NT2/D1 (cell line): Measurements from ENCODE around the gene AFF3.

Source experiments
- DNase-seq: peaks from one replicate; pipeline ENCODE4 v3.0.0-alpha.2; 2011; ENCODE audit warnings: low read depth, low spot score
- H3K27me3 ChIP-seq: 2 replicates; pipeline ENCODE4 v1.6.0; 2011; ENCODE audit warnings: mild to moderate bottlenecking; ENCODE audit not compliant: insufficient read length, insufficient read depth
- H3K36me3 ChIP-seq: 2 replicates; pipeline ENCODE4 v1.6.1; 2011; ENCODE audit warnings: mild to moderate bottlenecking, low read length, mixed read lengths; ENCODE audit not compliant: insufficient read depth, insufficient read length
- H3K4me1 ChIP-seq: 2 replicates; pipeline ENCODE4 v1.5.1; 2011; ENCODE audit not compliant: insufficient read depth, insufficient read length
- H3K4me3 ChIP-seq: 2 replicates; pipeline ENCODE4 v1.5.1; 2011; ENCODE audit warnings: low read depth; ENCODE audit not compliant: insufficient read length
- H3K9ac ChIP-seq: 2 replicates; pipeline ENCODE4 v1.6.0; 2011; ENCODE audit warnings: low read depth; ENCODE audit not compliant: insufficient read length
- H3K9me3 ChIP-seq: 2 replicates; pipeline ENCODE4 v1.5.1; 2011; ENCODE audit warnings: mild to moderate bottlenecking, low read length; ENCODE audit not compliant: insufficient read depth
- SUZ12 ChIP-seq: IDR thresholded peaks from 2 replicates; pipeline ENCODE4 v1.6.1; 2011; ENCODE audit not compliant: insufficient read length, insufficient read depth; ENCODE audit errors: extremely low read depth
- YY1 ChIP-seq: IDR thresholded peaks from 2 replicates; pipeline ENCODE4 v1.6.1; 2011; ENCODE audit not compliant: insufficient read length, insufficient read depth
- ZNF274 ChIP-seq: IDR thresholded peaks from 2 replicates; pipeline ENCODE4 v1.6.1; 2011; ENCODE audit warnings: mild to moderate bottlenecking, low read depth, low read length

Gene AFF3

DNA sequence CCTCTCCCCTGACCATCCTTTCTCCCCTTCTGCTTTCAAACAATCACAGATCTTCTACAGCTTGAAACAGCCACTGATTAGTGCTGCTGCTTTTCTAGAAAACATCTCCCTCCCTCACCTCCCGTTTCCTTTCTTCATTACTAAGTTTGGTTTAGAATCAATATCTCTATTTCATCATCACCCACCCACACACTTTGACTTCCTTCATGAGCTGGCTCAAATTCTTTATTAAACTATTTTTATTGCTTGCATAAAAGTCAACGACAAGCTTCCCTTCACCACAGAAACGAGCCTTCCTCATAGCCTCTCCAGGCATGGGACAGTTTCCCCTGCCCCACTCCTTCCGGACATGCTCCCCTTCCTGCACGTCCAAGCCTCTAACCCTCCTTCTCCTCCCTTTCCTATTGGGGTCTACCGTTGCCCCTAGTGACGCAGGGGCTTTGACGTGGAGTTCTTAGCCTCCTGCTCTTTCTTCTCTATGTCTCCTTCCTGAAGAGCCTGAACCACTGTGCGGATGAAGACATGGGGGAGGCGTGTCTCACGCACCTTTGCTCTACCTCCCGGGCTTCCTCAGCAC, 172.0 kb downstream of the AFF3 start:
- TF ChIP-seq YY1: no peak
- no peak for TF ChIP-seq ZNF274
- TF ChIP-seq SUZ12: no peak
- H3K27me3 ChIP-seq: no peaks in the 10 kb centered on the region
- no peaks in the 10 kb centered on the region for H3K9me3 ChIP-seq
- H3K4me3 ChIP-seq: no peak overlapping the region
- no peak for DNase-seq
- H3K4me1 ChIP-seq: no peaks in the 10 kb centered on the region
- no peak overlapping the region for H3K9ac ChIP-seq
- H3K36me3 ChIP-seq: no peaks in the 10 kb centered on the region

DNA sequence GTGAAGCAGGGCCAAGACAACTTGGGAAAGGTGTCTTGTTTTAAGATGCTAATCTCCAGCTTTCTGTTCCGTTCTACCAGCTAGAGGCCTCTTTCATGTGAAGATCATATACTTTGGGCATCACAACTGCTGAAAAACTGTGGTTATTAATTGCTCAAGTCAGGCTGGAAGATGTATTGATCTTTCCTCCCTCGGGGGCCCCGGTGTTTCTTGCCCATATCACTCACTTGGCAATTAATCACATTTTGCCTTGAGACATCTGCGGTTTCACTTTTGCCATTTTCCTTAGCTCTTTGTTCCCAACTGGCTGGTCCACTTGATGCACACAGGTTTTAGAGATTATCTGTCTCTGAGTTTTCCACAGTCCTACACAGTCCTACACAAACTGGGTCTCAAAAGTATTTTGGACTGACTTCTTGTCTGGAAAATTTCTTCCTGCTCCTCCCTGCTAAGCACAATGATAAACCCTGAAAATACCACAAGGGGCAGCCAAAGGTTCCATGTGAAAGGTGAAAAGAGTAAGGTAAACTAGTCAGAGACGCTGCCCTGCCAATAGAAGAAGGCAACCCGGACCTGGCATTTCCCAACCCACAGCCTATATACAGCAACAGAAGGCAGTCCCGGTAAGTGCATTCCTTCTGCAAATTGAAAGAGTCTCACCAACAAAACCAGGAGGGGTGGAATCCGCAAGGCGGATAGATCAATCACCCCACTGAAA, 181.0 kb downstream of the AFF3 start:
- no peak for DNase-seq
- TF ChIP-seq SUZ12 (no peak), ZNF274 (no peak), YY1 (no peak)
- no peaks in the 10 kb centered on the region for H3K27me3 ChIP-seq
- no peak overlapping the region for H3K9ac ChIP-seq
- no peak overlapping the region for H3K4me3 ChIP-seq
- H3K4me1 ChIP-seq: peaks cover 3% of the 10 kb centered on the region
- 0 out of 2 replicates have a peak, but pooled peaks cover under 1% of the 10 kb centered on the region for H3K9me3 ChIP-seq
- no peaks in the 10 kb centered on the region for H3K36me3 ChIP-seq

GRCh38 chr2:99960790-99961189, 181.6 kb downstream of the AFF3 start:
- no peak overlapping the region for H3K4me3 ChIP-seq
- H3K36me3 ChIP-seq: no peaks in the 10 kb centered on the region
- TF ChIP-seq SUZ12 (no peak), YY1 (no peak), ZNF274 (no peak)

GRCh38 chr2:99960291-99960690, 182.1 kb downstream of the AFF3 start:
- Histone ChIP-seq H3K9me3 (peaks cover 4% of the 10 kb centered on the region; the same call in 1 of the 2 replicates), H3K27me3 (no peaks in the 10 kb centered on the region), H3K4me3 (no peak overlapping the region), H3K4me1 (peaks cover 3% of the 10 kb centered on the region), H3K36me3 (no peaks in the 10 kb centered on the region), H3K9ac (no peak overlapping the region)
- TF ChIP-seq ZNF274 (no peak), YY1 (no peak), SUZ12 (no peak)
- DNase-seq: no peak

More at GRCh38 chr2:99960790-99961189, 181.6 kb downstream of the AFF3 start:
- H3K4me1 ChIP-seq: peaks cover 3% of the 10 kb centered on the region
- no peak overlapping the region for H3K9ac ChIP-seq
- peaks cover 4% of the 10 kb centered on the region; the same call in 1 of the 2 replicates for H3K9me3 ChIP-seq
- no peaks in the 10 kb centered on the region for H3K27me3 ChIP-seq
- no peak for DNase-seq

DNA sequence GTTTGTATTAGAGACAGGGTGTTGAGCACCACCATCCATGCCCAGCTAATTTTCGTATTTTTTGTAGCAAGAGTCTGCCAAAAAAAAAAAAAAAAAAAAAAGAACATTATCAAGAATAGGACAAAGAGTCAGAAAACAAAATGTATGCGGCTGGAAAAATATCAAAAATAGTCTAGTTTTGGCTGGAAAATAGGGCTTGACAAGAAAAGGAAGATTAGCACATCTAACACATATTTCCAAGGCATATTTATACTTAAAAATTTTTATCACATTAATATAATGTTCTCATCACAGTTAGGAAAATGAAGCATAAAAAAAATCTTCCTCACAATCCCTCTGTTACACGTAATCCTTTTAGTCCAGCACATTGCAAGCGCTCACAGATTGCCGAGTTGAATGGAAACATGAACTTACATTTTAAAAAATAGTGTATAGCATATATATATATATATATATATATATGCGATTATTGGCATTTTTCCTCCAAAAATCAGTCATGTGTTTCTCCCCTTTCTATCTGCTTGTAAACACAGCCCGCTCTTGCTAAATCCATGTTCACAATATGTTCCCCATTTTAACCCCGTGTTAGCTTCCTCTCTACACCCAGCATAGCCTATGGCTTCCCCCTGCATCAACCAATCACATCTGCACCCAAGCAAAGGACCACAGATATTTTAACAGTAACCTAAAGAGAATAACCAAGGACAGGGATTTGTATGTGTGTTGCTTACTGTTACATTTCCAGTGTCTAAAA, 183.0 kb downstream of the AFF3 start:
- Histone ChIP-seq H3K9me3 (peaks cover 4% of the 10 kb centered on the region; the same call in 1 of the 2 replicates), H3K27me3 (no peaks in the 10 kb centered on the region), H3K4me3 (no peak overlapping the region), H3K4me1 (peaks cover 3% of the 10 kb centered on the region), H3K9ac (no peak overlapping the region), H3K36me3 (no peaks in the 10 kb centered on the region)
- no peak for DNase-seq
- TF ChIP-seq YY1 (no peak), ZNF274 (no peak), SUZ12 (no peak)

- Histone ChIP-seq H3K9ac (no peak overlapping the region), H3K27me3 (no peaks in the 10 kb centered on the region), H3K4me1 (peaks cover 3% of the 10 kb centered on the region), H3K4me3 (no peak overlapping the region), H3K9me3 (peaks cover 4% of the 10 kb centered on the region; the same call in 1 of the 2 replicates), H3K36me3 (no peaks in the 10 kb centered on the region)
- DNase-seq: no peak
- TF ChIP-seq ZNF274: no peak
- no peak for TF ChIP-seq YY1
- no peak for TF ChIP-seq SUZ12
Measured at GRCh38 chr2:99957332-99958133, 184.9 kb downstream of the AFF3 start.
